HuH-7.5 (cell line): ENCODE results near the gene ADSL.
"Not testable (repeated sequence)": the region's sequence is repeated elsewhere in the genome, so short reads cannot be mapped to it uniquely, and the experiment has no call there.

Source experiments
- DNase-seq: peaks from one replicate; pipeline ENCODE4 v3.0.0; 2011; ENCODE audit warnings: low spot score

ADSL gene

GRCh38 chr22:40374567-40374966 is 28.3 kb downstream of the ADSL start:
- no peak for DNase-seq

- DNase-seq = no peak
Observed at GRCh38 chr22:40376149-40376548, 29.8 kb downstream of the ADSL start.

GRCh38 chr22:40377931-40378330 is 31.6 kb downstream of the ADSL start:
- DNase-seq = no peak

- not testable (repeated sequence) for DNase-seq
Observed at GRCh38 chr22:40378448-40378847, 32.1 kb downstream of the ADSL start.

GRCh38 chr22:40381461-40381860 is 35.2 kb downstream of the ADSL start:
- DNase-seq = no peak

- DNase-seq = no peak
Observed at GRCh38 chr22:40383905-40384304, 37.6 kb downstream of the ADSL start.

- DNase-seq = no peak
Observed at GRCh38 chr22:40385036-40385782, 38.9 kb downstream of the ADSL start.

GRCh38 chr22:40387746-40388145 is 41.4 kb downstream of the ADSL start:
- DNase-seq = no peak

- no peak for DNase-seq
Observed at GRCh38 chr22:40388231-40388630, 41.9 kb downstream of the ADSL start.

GRCh38 chr22:40391417-40391816 is 45.1 kb downstream of the ADSL start:
- DNase-seq = no peak

GRCh38 chr22:40392618-40393017 is 46.3 kb downstream of the ADSL start:
- DNase-seq = no peak

- DNase-seq = no peak
Observed at GRCh38 chr22:40394607-40395006, 48.3 kb downstream of the ADSL start.

- DNase-seq = no peak
Observed at GRCh38 chr22:40395607-40396006, 49.3 kb downstream of the ADSL start.

GRCh38 chr22:40396882-40397281 is 50.6 kb downstream of the ADSL start:
- no peak for DNase-seq

GRCh38 chr22:40397396-40397795 is 51.1 kb downstream of the ADSL start:
- no peak for DNase-seq

GRCh38 chr22:40399621-40400020 is 53.3 kb downstream of the ADSL start:
- no peak for DNase-seq

- DNase-seq = no peak
Observed at GRCh38 chr22:40400159-40400558, 53.9 kb downstream of the ADSL start.

GRCh38 chr22:40401532-40401931 is 55.2 kb downstream of the ADSL start:
- DNase-seq = no peak

- DNase-seq = no peak
Observed at GRCh38 chr22:40401981-40402406, 55.7 kb downstream of the ADSL start.

- DNase-seq = no peak
Observed at GRCh38 chr22:40403141-40403540, 56.8 kb downstream of the ADSL start.

GRCh38 chr22:40403651-40404050 is 57.4 kb downstream of the ADSL start:
- DNase-seq = no peak

- no peak for DNase-seq
Observed at GRCh38 chr22:40404251-40405177, 58.2 kb downstream of the ADSL start.
